NCI-H128 (cell line): Measurements from ENCODE around the gene NTM.

ENCODE experiments used
- DNase-seq: peaks from one replicate; lab custom pipeline; 2025; ENCODE audit not compliant: unreplicated experiment; lab: John Stamatoyannopoulos, UW

Gene NTM

DNA sequence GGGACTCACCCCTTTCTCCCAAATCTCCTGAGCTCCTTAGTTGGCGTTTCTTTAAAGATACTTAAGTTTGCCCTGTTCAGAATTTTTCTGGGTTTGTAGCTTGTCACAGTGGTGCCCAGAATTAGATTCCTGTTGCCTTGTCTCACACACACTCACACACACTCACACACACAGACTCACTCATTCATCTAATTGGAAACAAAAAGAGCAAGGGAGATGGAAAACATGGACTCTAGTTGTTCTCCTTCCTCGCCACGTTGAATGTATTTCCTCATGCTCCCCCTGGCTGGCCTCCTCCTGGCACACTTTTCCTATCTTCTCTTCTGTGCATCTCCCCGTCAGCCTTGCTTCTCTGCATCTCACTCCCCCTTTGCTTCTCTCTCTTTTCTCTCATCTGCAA lies 752.3 kb downstream of the NTM start:
- no peak for DNase-seq

DNA sequence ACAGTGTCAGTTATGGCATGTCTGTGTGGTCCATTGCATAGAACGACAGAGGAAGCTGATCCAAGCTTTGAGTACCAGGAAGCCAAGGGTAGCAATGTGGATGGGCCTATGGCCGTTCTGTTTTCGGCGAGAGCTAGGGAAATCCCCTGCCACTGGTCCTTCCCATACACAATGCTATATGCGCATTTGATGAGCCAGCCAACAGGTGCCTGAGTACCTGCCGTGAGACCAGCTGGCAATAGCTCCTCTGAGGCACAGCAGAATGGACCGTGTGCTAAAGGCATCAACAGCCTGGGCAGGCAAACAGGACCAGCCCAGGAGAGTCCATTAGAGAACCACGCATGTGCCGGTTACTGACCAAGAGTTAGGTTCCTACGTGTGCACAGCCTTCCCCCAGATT lies 753.0 kb downstream of the NTM start:
- DNase-seq, result no peak

- DNase-seq, result no peak
Observed at GRCh38 chr11:132123854-132124835, 753.7 kb downstream of the NTM start.

DNA sequence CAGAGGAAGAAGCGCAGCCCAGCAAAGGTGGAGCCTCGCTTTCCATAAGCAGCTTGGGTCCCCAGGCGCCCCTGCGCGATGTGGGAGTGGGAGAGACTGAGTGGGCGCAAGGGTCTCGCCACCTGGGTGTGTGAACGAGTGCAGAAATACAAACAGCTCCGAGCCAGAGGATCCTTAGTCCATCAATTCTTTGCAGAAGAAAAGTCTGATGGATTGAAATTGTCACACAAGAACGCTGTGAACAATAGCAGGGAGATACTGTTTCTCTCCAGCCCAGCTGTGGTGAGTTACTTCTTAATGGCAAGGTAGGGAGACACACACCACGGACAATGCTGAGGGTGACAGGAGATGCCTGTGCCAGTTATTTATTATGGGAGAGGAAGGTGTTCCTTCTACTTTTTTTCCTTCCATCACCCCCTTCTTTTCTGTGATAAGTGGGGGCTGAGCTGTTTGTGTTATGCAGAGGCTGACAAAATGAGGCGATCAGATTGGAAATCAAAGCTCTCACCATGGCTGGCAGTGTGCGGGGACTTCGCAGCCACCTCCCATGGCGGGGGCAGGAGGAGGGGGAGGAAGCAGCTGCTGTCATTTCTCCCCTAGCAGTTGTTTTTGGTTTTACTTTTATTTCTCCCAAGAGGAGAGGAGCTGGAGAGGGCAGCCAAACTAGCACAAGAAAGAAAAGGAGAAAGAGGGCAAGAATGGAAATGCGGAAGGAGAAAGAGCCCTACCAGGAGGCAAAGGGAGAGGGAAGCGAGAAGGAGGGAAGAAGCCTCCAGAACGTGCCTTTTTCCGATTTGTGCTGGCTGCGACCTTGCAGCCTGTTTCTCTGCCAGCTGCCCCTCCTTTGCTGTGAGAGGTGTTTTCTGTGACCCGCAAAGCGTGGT lies 755.8 kb downstream of the NTM start:
- DNase-seq, result no peak

- peak; percentile 31 for DNase-seq
Observed at GRCh38 chr11:132126973-132127899, 756.8 kb downstream of the NTM start.

GRCh38 chr11:132127900-132128288 lies 757.5 kb downstream of the NTM start:
- DNase-seq, result no peak

- DNase-seq, result peak; percentile 65
Observed at GRCh38 chr11:132131047-132131446, 760.6 kb downstream of the NTM start.

DNA sequence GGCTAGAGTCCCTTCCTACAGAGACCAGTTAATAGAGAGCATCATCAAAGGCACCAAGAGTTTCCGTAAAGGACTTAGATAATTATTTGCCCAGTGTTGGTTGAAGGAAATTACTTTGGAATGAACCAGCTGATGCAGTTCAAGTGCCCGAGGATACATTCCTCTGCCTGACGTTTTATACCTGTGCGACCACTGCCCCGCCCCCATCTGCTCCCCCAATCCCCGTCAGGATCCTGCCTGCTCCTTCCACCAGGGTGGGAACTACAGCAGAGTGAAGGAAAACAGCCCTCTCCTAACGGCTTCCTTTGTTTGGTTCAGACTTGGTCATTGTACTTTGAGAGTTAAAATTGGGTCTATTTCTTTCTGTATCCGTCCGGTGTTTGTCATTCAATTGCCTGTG lies 761.5 kb downstream of the NTM start:
- no peak for DNase-seq

DNA sequence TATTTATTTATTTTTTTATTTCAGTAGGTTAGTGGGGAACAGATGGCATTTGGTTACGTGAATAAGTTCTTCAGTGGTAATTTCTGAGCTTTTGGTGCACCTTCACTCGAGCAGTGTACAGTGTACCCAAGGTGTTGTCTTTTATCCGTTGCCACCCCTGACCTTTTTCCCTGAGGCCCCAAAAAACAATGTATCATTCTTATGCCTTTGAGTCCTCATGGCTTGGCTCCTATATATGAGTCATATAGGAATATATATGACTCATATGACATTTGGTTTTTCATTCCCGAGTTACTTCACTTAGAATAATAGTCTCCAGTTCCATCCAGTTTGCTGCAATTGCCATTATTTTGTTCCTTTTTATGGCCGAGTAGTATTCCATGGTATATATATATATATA lies 763.9 kb downstream of the NTM start:
- no peak for DNase-seq

DNA sequence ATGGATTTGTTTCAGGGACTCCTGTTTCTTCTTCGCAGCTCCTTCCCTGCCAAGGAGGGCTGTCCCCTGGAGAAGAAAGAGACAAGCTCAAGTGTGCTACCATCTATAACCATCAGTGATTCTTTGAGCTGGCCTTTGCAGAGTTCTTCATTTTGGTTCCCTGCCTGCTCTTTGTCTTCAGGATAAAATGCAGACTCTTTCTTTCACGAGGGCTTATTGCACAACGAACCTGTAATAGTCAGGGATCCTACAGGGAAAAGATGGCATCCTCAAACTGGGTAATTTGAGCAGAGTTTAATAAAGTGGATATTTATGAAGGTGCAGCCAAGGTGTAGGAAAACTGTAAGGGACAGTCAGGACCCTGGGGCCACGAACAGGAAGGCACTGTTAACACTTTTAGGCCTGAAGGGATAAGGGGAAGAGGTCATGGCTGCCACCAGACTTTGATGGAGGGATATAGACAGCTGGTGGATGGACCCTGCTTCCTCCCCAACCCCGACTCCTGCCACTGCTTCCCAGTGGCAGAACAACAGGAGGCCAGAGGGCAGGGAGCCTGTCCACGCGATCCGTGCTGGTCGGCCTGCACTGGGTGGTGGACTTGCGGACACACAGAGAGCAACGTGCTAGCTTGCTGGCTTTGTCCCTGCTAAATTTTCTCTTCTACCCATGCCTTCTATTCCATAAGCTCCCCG lies 767.0 kb downstream of the NTM start:
- DNase-seq, result no peak

DNA sequence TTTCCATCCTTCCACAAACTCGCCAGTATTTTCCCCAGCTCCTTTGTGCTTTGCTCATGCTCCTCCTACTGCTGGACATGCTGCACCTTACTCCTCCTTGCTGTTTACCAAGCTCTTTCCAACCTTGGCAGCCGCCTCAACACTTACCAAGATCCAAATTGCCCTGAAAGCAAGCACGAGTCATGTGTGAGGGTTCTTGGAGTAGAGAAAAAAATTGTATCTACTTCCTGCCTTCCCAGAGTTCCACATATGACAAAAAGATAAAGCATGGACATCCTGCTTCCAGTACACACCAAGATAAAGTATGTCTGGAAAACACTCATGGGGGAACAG lies 767.5 kb downstream of the NTM start:
- no peak for DNase-seq

DNA sequence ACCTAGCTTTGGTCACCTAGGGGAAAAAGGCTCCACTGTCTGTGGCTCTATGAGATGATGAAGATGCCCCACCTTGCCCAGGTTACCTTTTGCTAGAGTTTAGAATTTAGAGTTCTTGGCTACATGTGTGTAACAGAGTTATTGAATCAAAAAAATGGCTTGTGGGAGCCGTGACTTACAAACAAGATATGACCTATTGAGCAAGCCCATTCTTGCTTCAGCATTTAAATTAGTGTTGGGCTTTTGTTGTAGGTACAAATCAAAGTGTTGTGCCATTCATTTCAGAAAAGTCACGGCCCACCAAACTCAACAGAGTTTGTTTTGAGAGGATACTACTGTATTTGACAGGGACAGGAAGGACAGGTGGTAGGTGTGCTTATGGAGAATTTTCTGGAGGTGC lies 768.8 kb downstream of the NTM start:
- no peak for DNase-seq

- no peak for DNase-seq
Observed at GRCh38 chr11:132140056-132140455, 769.6 kb downstream of the NTM start.

GRCh38 chr11:132142121-132142520 lies 771.7 kb downstream of the NTM start:
- no peak for DNase-seq

DNA sequence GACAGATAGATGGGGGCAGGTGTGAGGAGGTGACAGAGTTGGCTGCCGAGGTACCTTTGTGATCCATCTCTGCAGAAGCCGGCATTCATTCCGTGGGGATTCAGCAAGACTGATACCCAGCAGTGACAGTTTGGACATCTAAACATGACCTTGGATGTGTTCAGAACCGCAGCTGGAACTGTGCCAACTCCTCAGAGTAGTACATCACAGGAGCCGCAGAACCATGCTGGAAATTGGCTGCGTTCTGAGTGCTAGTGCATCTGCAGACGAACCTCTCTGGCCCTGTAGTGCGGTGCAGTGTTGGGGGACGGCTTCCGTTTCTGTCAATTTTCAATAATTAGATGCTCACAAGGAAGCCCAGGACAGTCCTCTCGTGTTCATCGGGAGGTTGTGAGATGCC lies 772.1 kb downstream of the NTM start:
- no peak for DNase-seq

GRCh38 chr11:132147464-132147863 lies 777.0 kb downstream of the NTM start:
- no peak for DNase-seq

DNA sequence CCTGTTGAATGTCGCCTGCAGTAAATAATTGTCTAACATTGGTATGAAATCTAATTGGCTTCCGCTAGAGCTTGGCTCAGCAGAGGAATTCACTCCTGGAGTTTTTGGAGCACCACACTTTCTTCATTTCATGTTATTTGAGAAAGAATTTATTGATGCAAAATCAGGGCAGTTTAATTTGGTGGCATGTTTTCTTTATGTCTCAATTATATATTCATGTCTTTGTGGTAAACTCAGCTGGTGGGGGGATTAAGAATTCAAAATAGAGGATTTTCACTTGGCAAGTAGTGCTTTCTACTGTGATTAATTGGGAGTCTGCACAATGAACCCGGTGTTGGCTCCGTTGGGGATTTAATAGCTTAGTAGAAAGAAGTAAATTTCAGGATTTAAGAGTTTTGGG lies 784.4 kb downstream of the NTM start:
- no peak for DNase-seq

- no peak for DNase-seq
Observed at GRCh38 chr11:132158091-132158490, 787.7 kb downstream of the NTM start.

- DNase-seq, result no peak
Observed at GRCh38 chr11:132158696-132159095, 788.3 kb downstream of the NTM start.

- no peak for DNase-seq
Observed at GRCh38 chr11:132161403-132162078, 791.1 kb downstream of the NTM start.
